A172 (cell line): ENCODE results near the gene SH3GL3. TPM values are rescaled to one million over a fixed set of nuclear protein-coding genes. Genes with fewer than 3 reads are reported as not detected.

Experiments used
- total RNA-seq: library from RNA; depleted of rRNA; stranded (reverse); fragments of >200 nt; shearing (Covaris generic); gene quantifications from 2 replicates; pipeline ENCODE4 v1.2.3, GENCODE V29; 2014; rRNA removed

SH3GL3 gene
- total RNA-seq, 1 experiment from 2014 or later = not detected

Other genes with a start within 250 kb of the SH3GL3 start
- gene HDGFL3, start 239.5 kb upstream of the SH3GL3 start, total RNA-seq = 72.1 and 72.3 TPM in 2 replicates
- gene BNC1, start 162.7 kb upstream of the SH3GL3 start, total RNA-seq = 0.03 and 0.17 TPM in 2 replicates
- gene ADAMTSL3, start 206.8 kb downstream of the SH3GL3 start, total RNA-seq = not detected in 2 replicates